GM21825 (cell line): ENCODE measurements around the gene SDR39U1.

Experiments
- ATAC-seq: cut with Tn5 transposase; IDR thresholded peaks from one replicate; pipeline ENCODE4 v1.9.1; 2021; ENCODE audit warnings: mild to moderate bottlenecking, moderate library complexity; ENCODE audit not compliant: unreplicated experiment

The SDR39U1 gene

GRCh38 chr14:24414077-24414476, 28.5 kb downstream of the SDR39U1 start:
- ATAC-seq = no peak

GRCh38 chr14:24411443-24412389, 30.9 kb downstream of the SDR39U1 start:
- no peak for ATAC-seq

- ATAC-seq = no peak
These were observed 32.6 kb downstream of the SDR39U1 start for GRCh38 chr14:24409956-24410355.

GRCh38 chr14:24409192-24409591, 33.4 kb downstream of the SDR39U1 start:
- no peak for ATAC-seq

- ATAC-seq = no peak
These were observed 33.8 kb downstream of the SDR39U1 start for GRCh38 chr14:24408764-24409163.

- no peak for ATAC-seq
These were observed 34.8 kb downstream of the SDR39U1 start for GRCh38 chr14:24407608-24408325.

- no peak for ATAC-seq
These were observed 36.2 kb downstream of the SDR39U1 start for GRCh38 chr14:24406416-24406815.

- ATAC-seq = no peak
These were observed 37.8 kb downstream of the SDR39U1 start for GRCh38 chr14:24404814-24405213.

GRCh38 chr14:24403294-24403998, 39.1 kb downstream of the SDR39U1 start:
- ATAC-seq = no peak

- ATAC-seq = no peak
These were observed 40.5 kb downstream of the SDR39U1 start for GRCh38 chr14:24401810-24402702.

- ATAC-seq = no peak
These were observed 42.4 kb downstream of the SDR39U1 start for GRCh38 chr14:24399999-24400718.

GRCh38 chr14:24399447-24399822, 43.1 kb downstream of the SDR39U1 start:
- ATAC-seq = no peak

- ATAC-seq = no peak
These were observed 43.7 kb downstream of the SDR39U1 start, which contains the start of gene NYNRIN for GRCh38 chr14:24398653-24399446. Gene NYNRIN (plus strand): TSS chr14:24399003. CDS start chr14:24399247, 244 bp downstream.

GRCh38 chr14:24398293-24398652, 44.3 kb downstream of the SDR39U1 start:
- no peak for ATAC-seq

- ATAC-seq = no peak
These were observed 44.8 kb downstream of the SDR39U1 start for GRCh38 chr14:24397639-24398292.

GRCh38 chr14:24395609-24396582, 46.7 kb downstream of the SDR39U1 start:
- no peak for ATAC-seq

GRCh38 chr14:24394275-24394674, 48.3 kb downstream of the SDR39U1 start:
- ATAC-seq = no peak
